ENCODE data around the gene ACSM6. TPM values are rescaled to one million over a fixed set of nuclear protein-coding genes. Genes with fewer than 3 reads are reported as not detected.
A peak's percentile ranks its signal among the peaks of the same experiment; 100 is the strongest.
"Not testable (repeated sequence)": the region's sequence is repeated elsewhere in the genome, so short reads cannot be mapped to it uniquely, and the experiment has no call there.

ACSM6 gene
- total RNA-seq, 1 experiment from 2014 or later = not detected

GRCh38 chr10:95229724-95230627 is 35.9 kb downstream of the ACSM6 start (continued):
- TF ChIP-seq ZNF532 (CRISPR knock-in tag; IDR thresholded peaks at IDR 0.05; ENCODE audit: borderline replicate concordance) = no peak
- TF ChIP-seq IRF2 (CRISPR knock-in tag; IDR thresholded peaks at IDR 0.05; ENCODE audit: borderline replicate concordance, low read depth) = no peak
- TF ChIP-seq TEAD1 (CRISPR knock-in tag; IDR thresholded peaks at IDR 0.05) = peak; percentile 85; the same call in 1 of the 2 replicates
- no peak for TF ChIP-seq TCF7 (CRISPR knock-in tag; IDR thresholded peaks at IDR 0.05; ENCODE audit: low read depth)
- TF ChIP-seq ZNF263 (CRISPR knock-in tag; IDR thresholded peaks at IDR 0.05; ENCODE audit: low read depth) = no peak
- TF ChIP-seq ETV6 (CRISPR knock-in tag; IDR thresholded peaks at IDR 0.05) = no peak
- TF ChIP-seq STAT6 (CRISPR knock-in tag; conservative IDR thresholded peaks at IDR 0.05; ENCODE audit: low read depth) = no peak

GRCh38 chr10:95230677-95231586 is 36.9 kb downstream of the ACSM6 start:
- Mint-ChIP-seq H3K27ac (peak overlapping the region; percentile 100), H3K36me3 (peaks cover 18% of the 10 kb centered on the region), H3K4me3 (peak overlapping the region; percentile 45), H3K4me1 (peaks cover 65% of the 10 kb centered on the region)
- H3K27me3 Mint-ChIP-seq (ENCODE audit: low read depth); H3K9me3 Mint-ChIP-seq: not testable (repeated sequence)
- CTCF ChIA-PET = interaction anchor here (0.6 to 4.1 kb wide), 9 partner anchors 12 to 267 kb away, joined by 3 to 29 read pairs (median 3); no protein-coding TSS in a partner anchor
- DNase-seq (ENCODE audit: low spot score) (peak; percentile 83), ATAC-seq (peak; percentile 64)
- POLR2A ChIA-PET = interaction anchor here (0.7 to 1.9 kb wide), 2 partner anchors 12 to 129 kb away, joined by 4 to 9 read pairs; no protein-coding TSS in a partner anchor
- peak; percentile 86; the same call in 1 of the 2 replicates for TF ChIP-seq FOXP4 (CRISPR knock-in tag; IDR thresholded peaks at IDR 0.05)
- TF ChIP-seq ZNF281 (CRISPR knock-in tag; IDR thresholded peaks at IDR 0.05) = peak; percentile 86
- TF ChIP-seq ETV6 (CRISPR knock-in tag; IDR thresholded peaks at IDR 0.05) = peak; percentile 31; the same call in 1 of the 2 replicates
- TF ChIP-seq MAX (CRISPR knock-in tag; IDR thresholded peaks at IDR 0.05) = peak; percentile 97
- peak; percentile 63; the same call in 1 of the 2 replicates for TF ChIP-seq CBFB (CRISPR knock-in tag; IDR thresholded peaks at IDR 0.05; ENCODE audit: low read depth)
- TF ChIP-seq E2F1 (CRISPR knock-in tag; IDR thresholded peaks at IDR 0.05) = 0 out of 2 replicates have a peak, but pooled peaks have one; percentile 64
- 0 out of 2 replicates have a peak, but pooled peaks have one; percentile 17 for TF ChIP-seq EMX1 (CRISPR knock-in tag; IDR thresholded peaks at IDR 0.05)
- TF ChIP-seq ZNF671 (CRISPR knock-in tag; IDR thresholded peaks at IDR 0.05) = peak; percentile 15; the same call in 1 of the 2 replicates
- peak; percentile 87 for TF ChIP-seq TEAD1 (CRISPR knock-in tag; IDR thresholded peaks at IDR 0.05)
- peak; percentile 51; the same call in 1 of the 2 replicates for TF ChIP-seq FOXK1 (CRISPR knock-in tag; IDR thresholded peaks at IDR 0.05)
- peak; percentile 58; the same call in 1 of the 2 replicates for TF ChIP-seq KAT7 (CRISPR knock-in tag; IDR thresholded peaks at IDR 0.05; ENCODE audit: borderline replicate concordance)
- TF ChIP-seq USF1 (CRISPR knock-in tag; IDR thresholded peaks at IDR 0.05) = peak; percentile 25; the same call in 1 of the 2 replicates

Measured in WTC11 (cell line).